ENCODE measurements around the gene CYB561D1.

Gene CYB561D1

DNA sequence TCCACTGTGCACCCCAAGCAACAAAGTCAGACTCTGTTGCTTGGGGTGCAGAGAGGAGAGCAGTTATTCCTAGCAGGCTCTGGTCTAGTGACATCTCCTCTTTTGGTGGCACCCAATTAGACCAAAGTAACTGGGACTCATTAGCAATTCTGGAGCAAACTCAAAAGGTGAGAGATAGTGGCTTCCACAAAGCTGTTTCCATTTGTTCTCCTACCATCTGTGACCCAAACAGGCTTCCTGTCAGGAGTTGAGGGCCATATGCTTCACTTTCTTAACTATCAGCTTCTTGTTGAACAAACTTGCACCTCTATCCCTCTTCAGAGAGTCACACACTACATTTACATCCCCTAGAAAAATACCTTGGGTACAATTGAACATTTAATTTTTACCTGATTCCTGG lies 11.7 kb upstream of the CYB561D1 start:
- DNase-seq = peak; percentile 50

DNA sequence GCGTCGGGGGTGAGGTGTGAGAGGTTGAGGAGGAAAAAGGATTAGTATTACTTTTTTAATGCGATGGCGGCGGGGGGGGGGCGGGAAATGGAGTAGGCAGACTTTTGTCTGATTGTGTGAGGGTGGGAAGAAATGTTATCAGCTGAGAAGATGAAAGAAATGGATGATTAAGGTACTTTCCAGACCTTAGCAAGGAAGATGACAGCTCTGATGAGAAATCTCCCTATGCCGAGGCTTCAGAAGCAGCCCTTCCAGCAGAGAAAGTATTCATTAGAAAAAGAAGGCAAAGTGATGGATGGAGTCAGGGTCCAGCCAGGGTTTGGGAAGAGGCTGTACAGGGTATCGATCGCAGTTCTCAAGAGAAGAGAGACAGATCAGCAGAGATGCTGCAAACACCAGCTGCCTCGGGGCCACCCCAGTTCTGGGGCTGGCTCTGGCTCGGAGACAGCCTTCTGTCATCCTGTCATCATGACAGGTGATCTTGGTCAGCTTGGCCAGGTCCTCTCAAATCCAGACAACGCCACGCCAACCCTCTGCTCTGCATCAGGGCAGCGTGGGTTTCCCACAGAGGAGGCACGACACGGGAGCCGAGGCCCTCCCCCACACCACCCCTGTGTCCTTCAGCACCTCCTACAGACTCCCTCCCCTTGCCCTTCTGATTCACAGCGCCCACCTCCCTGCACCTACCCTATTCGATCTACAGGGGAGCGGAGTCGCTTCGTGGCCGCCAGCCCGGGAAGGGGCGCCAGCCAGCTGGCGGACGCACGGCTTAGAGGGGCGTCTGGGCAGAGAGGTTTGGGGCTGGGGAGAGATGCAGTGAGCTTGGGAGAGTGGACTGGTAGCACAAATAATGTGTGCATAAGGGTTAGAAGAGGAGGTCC lies 10.9 kb upstream of the CYB561D1 start:
- DNase-seq = peak; percentile 66

- DNase-seq = peak; percentile 66
Observed at GRCh38 chr1:109483672-109484518, 10.0 kb upstream of the CYB561D1 start, which contains the start of gene ATXN7L2. TSS of gene ATXN7L2 (plus strand) at chr1:109483905. CDS start at chr1:109483954, 49 bp downstream.

DNA sequence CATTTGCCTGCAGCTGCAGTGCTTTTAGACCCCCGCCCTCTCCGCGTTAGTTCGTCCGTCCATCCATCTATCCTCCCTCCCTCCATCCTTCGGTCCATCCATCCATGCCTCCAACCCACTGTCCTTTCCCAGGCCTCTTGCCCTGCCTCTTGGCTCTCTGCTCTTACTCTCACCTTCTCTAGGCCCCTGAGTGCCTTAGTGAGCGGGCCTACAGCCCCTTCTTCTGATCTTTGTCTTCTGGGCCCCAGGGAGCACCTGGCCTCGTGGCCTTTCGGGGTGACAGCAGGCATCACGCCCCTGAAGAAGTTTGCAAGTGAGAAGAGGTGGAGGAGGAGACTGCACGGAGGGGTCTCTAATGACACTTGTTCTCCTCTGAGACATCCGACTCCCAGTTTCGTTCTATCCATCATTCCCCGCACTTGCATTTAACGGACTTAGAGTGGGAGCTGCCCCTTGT lies 9.3 kb upstream of the CYB561D1 start:
- DNase-seq = no peak

DNA sequence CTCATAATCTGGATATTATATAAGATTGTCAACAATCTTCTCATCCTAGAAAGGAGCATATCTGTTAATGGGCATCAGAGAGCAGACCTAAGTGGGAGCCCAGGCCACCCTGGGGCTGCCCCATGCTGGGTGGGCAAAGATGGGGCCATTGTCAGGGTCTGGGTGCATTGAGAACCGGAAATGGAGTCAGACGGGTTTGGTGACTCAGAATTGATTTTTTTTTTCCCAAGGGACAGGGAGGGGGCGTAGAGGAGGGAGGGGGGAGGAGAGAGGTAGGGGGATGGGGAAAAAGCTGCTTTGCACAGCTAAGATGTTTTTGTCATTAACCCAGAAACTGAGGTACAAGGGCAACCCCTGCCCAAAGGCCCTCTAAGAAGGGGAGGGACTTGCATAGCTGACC lies 8.9 kb upstream of the CYB561D1 start:
- no peak for DNase-seq

DNA sequence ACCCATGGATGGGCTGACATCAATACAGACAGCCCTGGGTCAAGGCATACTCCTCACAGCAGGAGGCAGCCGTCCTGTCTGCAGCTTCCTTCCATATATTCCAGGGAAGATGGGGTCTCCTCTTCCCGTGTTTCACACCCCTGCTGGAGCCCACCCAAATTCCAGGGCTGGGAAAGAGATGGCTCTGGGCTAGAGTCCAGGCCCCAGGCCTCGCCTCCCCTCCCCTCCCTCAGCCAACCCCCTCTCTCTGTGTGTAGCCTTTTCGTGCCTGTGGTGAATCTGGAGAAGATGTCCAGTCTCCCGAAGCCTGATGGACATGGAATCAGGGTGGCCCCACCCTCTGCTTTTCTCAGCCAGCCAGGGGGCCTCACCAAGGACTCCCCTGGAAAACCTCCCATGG lies 6.6 kb upstream of the CYB561D1 start:
- no peak for DNase-seq

GRCh38 chr1:109488201-109488600 lies 5.7 kb upstream of the CYB561D1 start:
- no peak for DNase-seq

DNA sequence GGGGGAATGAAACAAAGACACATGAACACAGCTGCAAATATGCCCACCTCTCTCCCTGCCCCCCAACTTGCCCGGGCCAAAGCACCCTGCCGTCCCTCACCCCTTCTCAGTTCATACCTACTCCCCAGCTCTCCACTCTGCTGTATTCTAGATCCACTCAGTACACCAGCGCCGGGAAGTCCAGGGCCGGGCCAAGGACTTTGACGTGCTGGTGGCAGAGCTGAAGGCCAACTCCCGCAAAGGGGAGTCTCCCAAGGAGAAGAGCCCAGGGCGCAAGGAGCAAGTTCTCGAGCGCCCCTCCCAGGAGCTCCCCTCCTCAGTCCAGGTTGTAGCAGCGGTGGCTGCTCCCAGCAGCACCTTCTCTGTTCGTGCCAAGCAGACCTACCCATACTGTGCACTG lies 5.2 kb upstream of the CYB561D1 start:
- DNase-seq = no peak

DNA sequence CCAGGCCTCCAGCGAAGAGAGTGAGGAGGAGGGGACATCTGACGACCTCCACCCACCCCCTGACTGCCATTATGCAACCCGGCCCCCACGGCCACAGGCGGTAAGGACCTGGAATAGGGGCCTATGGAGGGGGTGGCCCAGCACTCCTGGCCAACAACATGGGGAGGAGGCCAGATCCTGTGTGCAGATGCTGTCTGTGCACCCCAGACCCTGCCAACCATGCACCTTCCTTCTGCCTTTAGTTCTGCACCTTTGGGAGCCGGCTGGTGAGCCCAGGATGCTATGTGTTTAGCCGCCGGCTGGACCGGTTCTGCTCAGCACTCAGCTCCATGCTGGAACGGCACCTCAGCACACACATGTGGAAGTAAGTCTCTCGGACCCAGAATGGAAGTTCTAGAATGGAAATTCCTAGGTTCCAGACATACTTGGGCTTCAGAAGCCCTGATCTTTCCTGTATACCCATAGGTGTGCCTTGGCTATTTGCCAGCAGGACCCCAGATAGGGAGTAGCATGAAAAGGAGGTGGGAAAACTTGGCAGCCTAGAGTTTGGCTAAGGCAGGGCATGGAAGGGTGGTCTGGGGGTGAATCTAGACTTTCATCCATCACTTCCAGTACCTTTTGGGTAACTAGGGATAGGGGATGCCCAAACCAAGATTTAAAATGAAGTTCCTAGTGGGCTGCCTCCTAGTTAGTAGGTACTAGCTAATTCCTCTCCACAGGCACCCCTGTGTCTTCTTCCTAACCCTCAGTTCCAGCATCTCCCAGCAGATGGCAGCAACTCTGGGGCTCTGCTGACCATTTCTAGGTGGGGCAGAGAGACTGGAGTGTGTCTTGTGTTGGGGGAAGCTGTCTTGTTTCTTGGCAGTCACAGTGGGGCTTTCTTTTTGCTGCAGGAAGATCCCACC lies 3.6 kb upstream of the CYB561D1 start:
- no peak for DNase-seq

- no peak for DNase-seq
Observed at GRCh38 chr1:109490934-109491302, 3.0 kb upstream of the CYB561D1 start.

GRCh38 chr1:109491372-109491771 lies 2.5 kb upstream of the CYB561D1 start:
- no peak for DNase-seq

DNA sequence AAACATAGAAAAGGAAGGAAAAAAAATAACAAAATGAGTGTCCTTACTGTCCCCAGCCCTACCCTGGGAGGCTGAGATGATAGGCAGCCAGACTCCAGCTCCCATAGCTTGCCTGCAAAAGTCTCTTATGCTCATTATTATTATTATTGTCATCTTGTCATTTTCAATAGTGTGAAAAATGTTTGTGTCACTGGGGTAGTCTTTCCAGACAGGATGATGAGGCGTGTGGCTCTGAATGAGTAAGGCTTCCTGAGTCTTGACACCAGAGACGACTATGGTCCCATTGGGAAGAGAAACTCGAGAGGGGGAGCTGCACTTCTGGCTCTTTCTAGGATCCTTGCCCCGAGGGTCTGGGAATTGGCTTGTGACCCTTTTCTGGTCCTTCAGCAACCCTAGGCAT lies 1.1 kb upstream of the CYB561D1 start:
- DNase-seq = no peak

GRCh38 chr1:109493227-109493626 lies 667 bp upstream of the CYB561D1 start:
- no peak for DNase-seq

DNA sequence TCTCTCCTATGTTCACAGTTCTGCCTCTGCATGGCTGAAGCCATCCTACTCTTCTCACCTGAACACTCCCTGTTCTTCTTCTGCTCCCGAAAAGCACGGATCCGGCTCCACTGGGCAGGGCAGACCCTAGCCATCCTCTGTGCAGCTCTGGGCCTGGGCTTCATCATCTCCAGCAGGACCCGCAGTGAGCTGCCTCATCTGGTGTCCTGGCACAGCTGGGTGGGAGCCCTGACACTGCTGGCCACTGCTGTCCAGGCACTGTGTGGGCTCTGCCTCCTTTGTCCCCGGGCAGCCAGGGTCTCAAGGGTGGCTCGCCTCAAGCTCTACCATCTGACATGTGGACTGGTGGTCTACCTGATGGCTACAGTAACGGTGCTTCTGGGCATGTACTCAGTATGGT lies 1.8 kb downstream of the CYB561D1 start:
- no peak for DNase-seq

- DNase-seq = no peak
Observed at GRCh38 chr1:109497449-109498160, 3.7 kb downstream of the CYB561D1 start.

GRCh38 chr1:109498161-109498801 lies 4.4 kb downstream of the CYB561D1 start:
- DNase-seq = peak; percentile 88

GRCh38 chr1:109499081-109499480 lies 5.2 kb downstream of the CYB561D1 start:
- DNase-seq = no peak

- DNase-seq = no peak
Observed at GRCh38 chr1:109499661-109500536, 6.0 kb downstream of the CYB561D1 start.

GRCh38 chr1:109500941-109501381 lies 7.1 kb downstream of the CYB561D1 start:
- no peak for DNase-seq

DNA sequence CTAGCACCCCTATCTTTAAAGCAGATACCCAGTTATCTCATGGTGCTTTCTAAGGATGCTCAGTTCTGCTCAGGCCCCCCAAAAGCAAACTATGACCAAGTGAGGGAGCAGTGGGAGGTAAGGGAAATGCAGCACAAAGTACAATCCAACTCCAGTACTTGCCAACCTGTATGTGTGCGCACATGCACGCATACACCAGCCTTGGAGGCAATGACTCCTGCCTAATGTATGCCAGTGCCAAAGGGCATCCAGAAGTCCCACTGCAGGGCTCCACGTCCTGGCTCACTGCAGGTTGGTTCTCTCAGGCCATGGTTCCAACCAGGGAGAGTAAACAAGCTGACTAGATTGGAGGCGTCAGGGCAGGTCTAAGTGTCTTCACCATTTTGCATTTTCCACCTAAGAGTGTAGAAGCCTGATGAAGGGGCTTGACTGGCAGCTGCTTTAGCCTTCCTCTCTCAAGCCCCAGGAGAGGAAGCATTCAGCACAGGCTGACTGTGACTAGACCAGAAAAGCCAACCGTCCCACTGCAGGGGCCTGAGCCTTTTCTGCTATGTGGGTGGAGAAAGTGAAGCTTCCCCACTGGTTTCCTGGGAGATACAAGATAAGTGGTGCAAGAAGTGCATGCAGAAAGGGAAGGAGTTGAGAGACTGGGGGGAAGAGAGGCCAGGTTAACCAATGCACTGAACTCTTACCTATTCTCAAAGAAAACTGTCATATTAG lies 7.9 kb downstream of the CYB561D1 start:
- no peak for DNase-seq
